ENCODE measurements around the gene LMOD1.

The LMOD1 gene

GRCh38 chr1:201939574-201939973 is 6.8 kb downstream of the LMOD1 start:
- H3K4me3 ChIP-seq (ENCODE audit: low read depth, low read length): no peak overlapping the region
- no peak for TF ChIP-seq CTCF (IDR thresholded peaks at IDR 0.05; ENCODE audit: low read depth, low read length, missing control alignments)
- no peak for DNase-seq (ENCODE audit: low read depth)

- no peak for TF ChIP-seq CTCF (IDR thresholded peaks at IDR 0.05; ENCODE audit: low read depth, low read length, missing control alignments)
- H3K4me3 ChIP-seq (ENCODE audit: low read depth, low read length): no peak overlapping the region
- no peak for DNase-seq (ENCODE audit: low read depth)
Observed at GRCh38 chr1:201939148-201939547, 7.2 kb downstream of the LMOD1 start.

GRCh38 chr1:201938440-201939035 is 7.8 kb downstream of the LMOD1 start:
- TF ChIP-seq CTCF (IDR thresholded peaks at IDR 0.05; ENCODE audit: low read depth, low read length, missing control alignments): no peak
- H3K4me3 ChIP-seq (ENCODE audit: low read depth, low read length): no peak overlapping the region
- DNase-seq (ENCODE audit: low read depth): no peak

- no peak for TF ChIP-seq CTCF (IDR thresholded peaks at IDR 0.05; ENCODE audit: low read depth, low read length, missing control alignments)
- DNase-seq (ENCODE audit: low read depth): no peak
Observed at GRCh38 chr1:201937624-201938213, 8.6 kb downstream of the LMOD1 start.

GRCh38 chr1:201933840-201934430 is 12.4 kb downstream of the LMOD1 start:
- DNase-seq (ENCODE audit: low read depth): no peak
- TF ChIP-seq CTCF (IDR thresholded peaks at IDR 0.05; ENCODE audit: low read depth, low read length, missing control alignments): no peak

More at GRCh38 chr1:201937624-201938213, 8.6 kb downstream of the LMOD1 start:
- no peak overlapping the region for H3K4me3 ChIP-seq (ENCODE audit: low read depth, low read length)

GRCh38 chr1:201930803-201931202 is 15.5 kb downstream of the LMOD1 start:
- DNase-seq (ENCODE audit: low read depth): no peak
- H3K4me3 ChIP-seq (ENCODE audit: low read depth, low read length): no peak overlapping the region
- TF ChIP-seq CTCF (IDR thresholded peaks at IDR 0.05; ENCODE audit: low read depth, low read length, missing control alignments): no peak

More at GRCh38 chr1:201933840-201934430, 12.4 kb downstream of the LMOD1 start:
- no peak overlapping the region for H3K4me3 ChIP-seq (ENCODE audit: low read depth, low read length)
